ENCODE measurements around the gene HIP1. TPM values are rescaled to one million over a fixed set of nuclear protein-coding genes. Genes with fewer than 3 reads are reported as not detected.
A peak's percentile ranks its signal among the peaks of the same experiment; 100 is the strongest.

The HIP1 gene
- total and polyA plus RNA-seq, 9 of the 15 experiments (the other 6 are each of a cell fraction or from before 2014, with no cell fraction given) = 2.4 to 13.7 (median 9.5) TPM

- TF ChIP-seq PCBP1 (IDR thresholded peaks at IDR 0.05; ENCODE audit: low read depth, low read length, poor library complexity, severe bottlenecking) (no peak), RFX1 (IDR thresholded peaks at IDR 0.05) (no peak), MAX (CRISPR knock-in tag; IDR thresholded peaks at IDR 0.05) (peak; percentile 58), ARID1B (IDR thresholded peaks at IDR 0.05) (peak; percentile 82), ZFPM2 (CRISPR knock-in tag; IDR thresholded peaks at IDR 0.05) (no peak), FOS (IDR thresholded peaks at IDR 0.05; ENCODE audit: extremely low read depth, insufficient read length) (peak; percentile 44), SMARCC2 (IDR thresholded peaks at IDR 0.05; ENCODE audit: low read depth) (peak; percentile 17; the same call in 1 of the 2 replicates), NR2C2 (CRISPR knock-in tag; IDR thresholded peaks at IDR 0.05) (no peak), NR2C2 (tag; IDR thresholded peaks at IDR 0.05) (peak; percentile 75), NCOA1 (IDR thresholded peaks at IDR 0.05; ENCODE audit: low read depth) (no peak; the same call in 1 of the 2 replicates), ZNF408 (CRISPR knock-in tag; IDR thresholded peaks at IDR 0.05; ENCODE audit: low read depth) (no peak), ZNF444 (CRISPR knock-in tag; IDR thresholded peaks at IDR 0.05) (no peak), HOMEZ (CRISPR knock-in tag; IDR thresholded peaks at IDR 0.05) (no peak), NR0B1 (IDR thresholded peaks at IDR 0.05; ENCODE audit: partially characterized antibody) (no peak), HCFC1 (IDR thresholded peaks at IDR 0.05; ENCODE audit: low read depth, low read length) (no peak), EP300 (IDR thresholded peaks at IDR 0.05; ENCODE audit: low read length) (peak; percentile 79), IRF9 (tag; IDR thresholded peaks at IDR 0.05) (no peak), ZNF586 (CRISPR knock-in tag; conservative IDR thresholded peaks at IDR 0.05) (no peak), KDM2B (CRISPR knock-in tag; IDR thresholded peaks at IDR 0.05) (no peak), L3MBTL2 (IDR thresholded peaks at IDR 0.05) (peak; percentile 90), ZNF695 (CRISPR knock-in tag; IDR thresholded peaks at IDR 0.05) (no peak), PRPF4 (IDR thresholded peaks at IDR 0.05; ENCODE audit: insufficient read depth, low read depth, low read length, poor library complexity, severe bottlenecking) (no peak), TFE3 (CRISPR knock-in tag; IDR thresholded peaks at IDR 0.05) (no peak)
Measured at GRCh38 chr7:75734586-75735458, 3.9 kb downstream of the HIP1 start (continued).
